HG02763 (cell line): ENCODE measurements around the gene GLRA3.
"Not testable (repeated sequence)": the region's sequence is repeated elsewhere in the genome, so short reads cannot be mapped to it uniquely, and the experiment has no call there.

ENCODE experiments used
- ATAC-seq: cut with Tn5 transposase; IDR thresholded peaks from one replicate; pipeline ENCODE4 v1.9.1; 2021; ENCODE audit warnings: mild to moderate bottlenecking, moderate library complexity; ENCODE audit not compliant: unreplicated experiment

The GLRA3 gene

DNA sequence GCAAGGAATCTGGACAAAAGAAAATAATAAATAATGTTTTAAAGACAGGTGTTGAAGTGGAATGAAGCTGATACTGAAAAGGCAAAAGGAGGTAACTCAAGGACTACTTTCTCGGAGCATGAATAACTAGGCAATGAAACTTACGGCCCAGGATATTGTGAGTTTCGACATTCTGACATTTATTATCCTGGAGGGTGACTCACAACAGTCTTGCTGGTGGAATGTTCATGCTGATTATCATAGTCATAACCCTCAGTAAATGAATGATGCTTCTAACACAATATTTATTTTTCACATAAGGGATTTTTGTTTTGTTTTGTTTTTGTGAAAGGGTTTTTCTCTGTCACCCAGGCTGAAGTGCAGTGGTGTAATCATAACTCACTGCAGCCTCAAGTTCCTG lies 159.8 kb downstream of the GLRA3 start:
- no peak for ATAC-seq

DNA sequence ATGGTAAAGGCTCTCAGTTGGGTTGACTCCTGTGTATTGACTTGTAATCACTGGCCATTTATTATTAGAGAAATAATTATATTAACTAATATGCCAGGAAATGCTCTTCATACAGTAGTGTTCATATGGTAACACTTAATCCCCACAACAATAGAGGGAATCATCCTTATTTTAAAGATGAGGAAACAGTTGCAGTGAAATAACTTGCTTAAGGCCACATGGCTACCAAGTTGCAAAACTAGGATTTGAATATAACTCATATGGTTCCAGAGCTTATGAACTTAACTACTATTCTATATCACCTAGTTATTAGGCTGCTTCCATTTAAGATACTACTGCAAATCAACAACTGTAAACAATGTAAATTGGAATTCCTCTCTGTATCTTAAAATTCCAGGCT lies 163.2 kb downstream of the GLRA3 start:
- ATAC-seq: no peak

DNA sequence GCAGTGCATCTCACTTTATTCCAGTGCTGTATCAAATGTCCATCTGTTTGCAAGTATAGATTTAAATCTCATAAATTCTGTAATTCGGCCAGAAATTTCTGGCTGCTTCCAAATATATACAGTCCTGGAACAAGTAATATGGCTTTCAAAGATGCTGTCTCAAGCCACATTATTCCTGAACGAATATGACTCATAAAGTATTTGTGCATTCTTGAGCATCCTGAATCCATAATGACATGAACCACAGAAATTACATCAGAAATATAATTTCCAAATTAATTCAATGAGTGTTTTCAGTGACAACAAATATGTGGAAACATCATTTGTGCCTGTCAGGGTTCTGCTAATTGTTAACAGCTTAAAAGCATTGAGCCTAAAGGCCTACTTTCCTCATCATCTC lies 165.8 kb downstream of the GLRA3 start:
- ATAC-seq: no peak

DNA sequence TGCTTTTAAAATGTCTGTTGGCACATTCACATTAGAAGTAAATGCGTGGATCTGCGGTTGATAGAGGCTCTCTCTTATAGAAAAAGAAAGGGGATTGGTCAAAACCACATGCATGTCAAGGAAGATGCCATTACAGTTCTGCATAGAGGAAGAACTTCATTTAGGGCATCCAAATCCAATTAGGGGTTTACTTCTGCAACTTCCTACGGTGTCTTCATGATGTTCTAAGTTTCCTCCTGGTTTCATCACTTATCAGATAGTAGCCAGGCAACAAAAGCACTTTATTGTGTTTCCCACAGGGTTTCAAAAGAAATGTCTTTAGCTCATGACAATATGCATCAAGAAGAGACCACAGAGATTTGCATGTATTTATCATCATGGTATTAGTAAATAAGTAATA lies 170.8 kb downstream of the GLRA3 start:
- no peak for ATAC-seq

DNA sequence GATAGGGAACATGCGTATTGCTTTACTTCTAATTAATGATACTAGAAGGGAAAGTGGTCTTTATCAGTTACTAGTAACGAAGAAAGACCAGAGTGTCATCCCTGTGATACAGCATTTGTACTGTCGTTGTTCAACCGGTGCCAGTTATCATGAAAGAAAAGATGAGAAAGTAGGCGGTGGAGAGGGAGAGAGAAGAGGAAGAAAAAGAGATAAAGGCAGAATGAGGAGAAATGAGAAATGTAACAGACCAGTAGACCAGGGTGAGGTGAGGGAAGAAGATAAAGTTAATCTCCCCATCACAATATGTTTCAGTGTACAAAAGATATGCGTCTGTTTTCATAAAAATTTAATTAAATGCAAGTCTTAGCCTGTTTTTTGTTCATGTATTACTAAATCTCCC lies 171.6 kb downstream of the GLRA3 start:
- ATAC-seq: no peak

DNA sequence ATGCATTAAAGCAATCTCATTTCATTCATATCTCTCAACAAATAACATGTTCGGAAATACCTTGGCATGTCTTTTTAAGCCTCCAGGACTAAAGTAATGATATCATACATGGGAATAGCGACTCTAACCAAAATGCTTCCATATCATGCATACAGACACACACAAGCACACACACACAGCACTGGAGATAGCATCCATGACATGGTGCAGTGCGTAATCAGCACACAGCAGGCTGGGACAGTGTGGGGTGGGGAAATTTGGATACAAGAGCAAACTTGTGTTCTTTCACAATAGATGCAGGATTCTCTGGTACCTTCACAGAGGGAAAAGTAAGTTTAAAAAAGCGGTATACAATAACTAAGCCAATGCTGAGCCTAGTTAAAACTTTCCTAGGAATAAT lies 174.4 kb downstream of the GLRA3 start:
- ATAC-seq: no peak

DNA sequence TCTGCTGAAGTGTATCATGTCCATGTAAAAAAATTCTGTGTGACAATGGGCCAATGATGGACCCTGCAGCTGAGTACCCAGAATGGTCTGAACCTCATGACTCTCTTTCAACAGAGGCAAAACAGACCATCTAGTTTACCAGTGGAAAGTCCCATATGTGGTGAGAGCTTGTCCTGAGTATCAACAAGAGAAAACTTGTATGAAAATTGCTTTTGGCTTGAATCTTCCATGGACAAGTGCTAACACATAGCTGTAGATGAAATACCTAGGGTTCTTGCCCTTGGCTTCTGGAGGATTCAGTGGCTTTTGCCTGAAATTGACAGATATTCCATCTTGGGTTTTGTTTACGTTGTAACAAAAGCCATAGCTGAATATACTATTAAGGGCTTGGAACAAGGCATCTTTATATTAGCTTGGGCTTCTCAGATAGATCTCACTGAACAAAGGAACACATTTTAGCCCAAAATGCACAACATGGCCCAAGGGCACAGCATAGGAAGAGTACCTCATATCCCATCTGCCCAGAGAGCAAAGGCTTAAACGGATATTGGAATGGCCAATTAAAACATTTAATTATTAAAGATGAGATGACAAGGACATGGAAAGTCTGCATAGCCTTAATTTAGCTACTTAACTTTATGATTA lies 178.2 kb downstream of the GLRA3 start:
- no peak for ATAC-seq

DNA sequence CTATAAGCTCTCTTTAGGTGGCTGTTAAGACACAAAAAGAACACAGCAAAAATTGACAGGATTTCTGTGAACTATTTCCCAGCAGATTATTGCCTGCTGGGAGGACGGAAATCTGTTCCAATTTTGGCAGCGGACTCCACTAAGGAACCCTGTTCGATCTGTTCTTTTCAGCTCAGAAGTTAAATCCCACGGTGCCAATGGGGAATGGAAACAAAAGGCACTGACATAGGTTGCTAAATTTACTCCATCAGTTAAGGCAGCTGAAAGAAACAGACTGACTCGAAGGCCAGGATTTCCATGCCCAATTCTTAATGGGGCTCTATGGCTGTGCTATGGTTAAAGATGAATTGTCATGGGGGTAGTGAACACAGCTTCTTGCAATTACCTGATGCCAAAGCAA lies 180.2 kb downstream of the GLRA3 start:
- ATAC-seq: no peak

DNA sequence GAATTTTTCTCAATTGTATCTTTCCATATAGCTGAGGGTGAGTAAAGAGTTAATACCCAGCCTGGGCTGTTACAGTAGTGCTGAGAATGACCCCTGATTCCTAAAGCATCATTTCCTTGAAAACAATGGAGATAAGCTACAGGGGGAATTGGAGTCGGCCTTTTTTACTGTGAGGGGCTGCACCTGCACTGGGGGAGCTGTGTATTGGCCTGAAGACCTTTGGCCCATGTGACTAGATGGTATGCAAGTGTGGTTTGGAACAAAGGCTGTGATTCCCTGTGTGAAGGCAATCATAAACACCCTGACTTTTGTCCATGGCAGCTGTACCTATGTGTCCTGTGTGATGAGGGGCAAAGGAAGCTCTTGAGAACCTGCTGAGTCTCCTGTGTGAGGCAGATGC lies 182.7 kb downstream of the GLRA3 start:
- ATAC-seq: no peak

DNA sequence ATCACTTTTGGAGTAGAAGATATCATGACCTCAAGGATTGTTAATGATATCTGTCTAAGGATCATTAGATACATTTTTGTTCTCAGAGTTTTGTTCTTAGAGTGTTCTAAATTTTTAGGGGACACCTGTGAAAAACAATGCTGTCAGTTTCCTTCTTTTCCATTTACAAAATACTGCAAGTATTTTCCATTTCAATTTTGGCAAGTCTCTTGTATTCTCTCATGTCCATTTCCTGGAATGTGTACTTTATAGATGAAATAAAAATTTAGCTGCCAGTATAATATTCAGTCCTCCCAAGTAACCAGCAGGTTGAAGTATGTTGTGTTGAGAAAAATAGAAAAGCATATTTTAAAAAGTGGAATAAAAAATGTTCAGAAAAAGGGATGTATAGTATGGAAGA lies 188.9 kb downstream of the GLRA3 start:
- no peak for ATAC-seq

DNA sequence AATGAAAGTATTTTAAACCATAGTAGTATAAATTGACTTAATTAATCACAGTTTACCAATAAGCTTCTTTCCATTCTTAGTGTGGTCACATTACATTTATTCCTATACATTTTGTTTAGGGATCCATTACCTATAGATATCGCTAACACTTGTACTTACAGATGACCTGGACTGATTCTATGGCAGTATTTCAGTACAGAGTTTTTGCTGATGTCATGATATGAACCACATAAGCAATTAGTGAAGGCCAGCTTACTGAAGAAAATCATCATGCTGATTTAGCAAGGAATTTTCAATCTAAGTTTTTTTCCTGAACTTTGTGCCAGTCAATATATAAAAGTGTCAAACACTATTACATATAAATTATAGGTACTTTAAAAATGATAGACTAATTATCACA lies 193.3 kb downstream of the GLRA3 start:
- no peak for ATAC-seq

DNA sequence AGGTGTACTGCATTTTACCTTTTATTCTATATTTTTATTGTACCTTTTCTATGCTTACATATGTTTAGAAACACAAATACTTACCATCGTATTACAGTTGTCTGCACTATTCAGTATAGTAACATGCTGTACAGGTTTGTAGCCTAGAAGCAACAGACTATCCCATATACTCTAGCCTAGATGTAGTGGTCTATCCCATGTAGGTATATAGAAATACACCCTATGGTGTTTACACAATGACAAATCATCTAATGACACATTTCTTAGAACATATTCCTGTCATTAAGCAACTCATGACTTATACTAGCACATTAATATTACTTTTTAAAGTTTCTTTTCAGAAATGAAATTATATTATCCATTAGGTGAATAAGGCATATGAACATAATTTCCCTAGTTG lies 195.6 kb downstream of the GLRA3 start:
- ATAC-seq: no peak

DNA sequence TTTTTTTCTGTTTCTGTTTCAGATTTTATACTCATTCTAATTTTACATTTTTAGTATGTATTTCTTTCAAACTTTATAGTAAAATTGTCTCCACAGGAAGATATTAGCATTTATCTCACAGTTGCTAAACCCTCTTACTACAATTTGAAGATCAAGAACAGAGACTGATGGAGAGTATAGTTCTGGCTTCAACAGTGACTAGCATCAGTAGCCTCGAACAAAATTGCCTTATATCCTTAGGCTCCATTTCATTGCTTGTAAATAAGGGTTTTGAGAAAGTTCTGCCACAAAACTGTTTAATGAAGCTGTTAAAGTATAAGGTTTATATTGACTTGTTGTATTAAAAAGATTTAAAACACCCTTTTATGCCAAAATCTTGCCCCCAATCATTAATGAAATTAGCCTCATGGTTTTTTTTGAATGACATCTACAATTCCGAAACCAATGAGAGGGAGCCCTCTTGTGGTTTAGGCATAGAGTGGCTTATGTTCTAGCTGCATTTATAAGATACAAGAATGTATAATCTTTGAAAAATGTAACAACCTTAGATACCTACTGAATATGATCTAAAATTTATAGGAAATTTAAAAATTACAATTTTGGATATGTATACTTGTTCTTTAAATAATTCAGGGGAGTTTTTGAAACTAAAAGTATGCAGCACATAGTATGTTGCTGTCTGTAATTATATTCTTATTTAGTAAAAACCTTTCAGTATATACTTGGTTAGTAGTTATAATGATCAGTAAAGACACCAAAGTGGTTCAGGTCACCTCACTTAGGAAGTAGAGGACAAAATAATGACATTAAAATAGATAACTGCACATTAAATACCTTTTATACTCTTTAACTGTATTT lies 196.9 kb downstream of the GLRA3 start:
- ATAC-seq: peak; percentile 67

DNA sequence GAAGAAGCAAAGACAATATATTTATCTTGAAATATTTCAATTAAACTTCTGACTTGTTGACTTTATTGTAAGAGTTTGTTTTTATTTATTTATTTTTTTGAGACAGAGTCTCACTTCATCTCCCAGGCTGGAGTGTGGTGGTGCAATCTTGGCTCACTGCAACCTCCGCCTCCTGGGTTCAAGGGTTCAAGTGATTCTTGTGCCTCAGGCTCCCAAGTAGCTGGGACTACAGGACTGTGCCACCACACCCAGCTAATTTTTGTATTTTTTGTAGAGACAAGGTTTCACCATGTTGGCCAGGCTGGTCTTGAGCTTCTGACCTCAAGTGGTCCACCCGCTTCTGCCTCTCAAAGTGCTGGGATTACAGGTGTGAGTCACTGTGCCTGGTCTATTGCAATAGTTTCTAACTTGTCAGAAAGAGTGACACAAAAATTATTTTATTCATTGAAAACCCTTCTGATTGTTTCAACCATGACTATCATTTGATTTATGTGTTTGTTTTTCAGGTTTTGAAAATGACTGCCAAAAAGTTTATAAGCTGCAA lies 199.1 kb downstream of the GLRA3 start:
- not testable (repeated sequence) for ATAC-seq

DNA sequence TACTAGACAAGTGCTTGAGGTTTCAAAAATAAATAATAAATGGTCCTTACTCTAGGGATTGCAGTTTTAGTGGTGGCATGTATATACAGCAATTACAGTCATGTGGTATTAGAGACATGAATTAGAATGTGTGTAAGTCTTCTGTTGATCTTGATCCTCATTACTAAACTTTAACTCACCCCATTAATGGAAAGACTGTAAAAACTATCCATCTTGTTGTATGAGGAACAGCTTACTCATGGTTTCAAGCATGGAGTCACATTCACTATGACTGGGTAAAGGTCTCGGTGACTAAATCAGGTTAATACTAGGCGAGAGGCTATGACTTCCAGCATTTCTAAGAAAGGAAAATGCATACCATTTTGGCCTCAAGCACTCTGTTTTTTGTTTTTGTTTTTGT lies 199.8 kb downstream of the GLRA3 start:
- no peak for ATAC-seq

DNA sequence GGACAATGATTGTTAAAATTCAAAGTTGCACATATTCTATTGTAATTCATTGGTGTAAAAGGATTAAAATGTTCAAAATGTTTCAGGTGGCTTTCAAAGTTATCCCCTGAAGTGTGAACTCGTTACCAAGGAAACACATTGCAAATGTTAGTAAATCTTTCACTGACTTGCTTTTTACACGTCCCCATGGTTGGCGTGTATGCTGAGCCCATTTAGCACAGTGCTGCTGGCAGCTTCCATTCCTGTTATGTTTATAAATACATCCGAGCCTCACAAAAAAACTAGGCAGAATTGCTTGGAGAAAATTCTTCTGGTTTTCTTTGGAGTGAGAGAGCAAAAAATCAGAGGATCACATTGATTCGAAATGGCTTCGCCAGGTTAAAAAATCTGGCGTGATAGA lies 200.9 kb downstream of the GLRA3 start:
- no peak for ATAC-seq

DNA sequence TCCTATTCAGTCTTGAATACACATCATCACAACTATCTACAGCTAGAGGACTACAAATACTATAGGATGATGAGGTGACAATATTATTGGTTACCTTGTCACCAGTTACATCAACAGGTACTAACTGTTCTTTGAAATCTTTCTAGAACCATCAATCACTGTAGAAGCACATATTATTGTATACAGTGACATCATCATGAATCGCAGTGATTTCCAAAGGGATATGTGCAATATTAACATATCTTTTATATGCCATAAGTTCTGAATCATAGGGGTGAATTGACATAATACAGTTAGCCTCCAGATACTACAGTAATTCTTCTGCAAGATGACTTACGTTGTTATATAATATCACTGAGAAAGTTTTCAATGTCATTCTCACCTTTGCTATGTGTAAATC lies 201.6 kb downstream of the GLRA3 start:
- ATAC-seq: no peak

DNA sequence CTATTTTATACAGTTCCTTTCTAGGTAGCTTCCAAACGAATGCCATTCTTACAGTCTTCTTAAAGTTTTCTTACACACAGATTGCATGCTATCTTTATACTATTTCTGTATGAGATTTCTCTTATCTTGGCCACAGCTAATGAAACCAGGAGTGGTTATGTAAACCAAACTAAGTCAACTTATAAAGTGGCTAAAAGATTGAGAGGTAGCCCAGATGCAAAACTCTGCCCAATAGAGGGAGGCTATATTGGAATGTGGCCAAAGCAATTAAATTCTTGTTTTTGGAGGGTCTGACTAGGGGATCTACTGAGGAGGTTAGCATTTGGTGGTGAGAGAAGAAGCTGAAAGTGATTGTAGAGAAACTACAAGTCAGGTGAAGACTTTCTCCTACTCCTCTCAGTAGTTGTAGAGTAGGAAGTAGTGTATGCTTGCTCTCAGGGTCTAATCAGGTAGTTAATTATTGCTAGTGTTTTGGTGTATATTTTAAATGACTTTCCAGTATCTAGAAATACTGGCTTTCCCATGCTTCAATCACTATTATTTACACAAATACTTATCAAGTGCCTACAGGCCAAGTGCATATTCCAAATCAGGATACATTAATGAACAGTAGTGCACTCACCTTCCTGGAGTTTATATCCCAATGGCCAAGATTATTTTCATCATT lies 202.6 kb downstream of the GLRA3 start:
- ATAC-seq: no peak

DNA sequence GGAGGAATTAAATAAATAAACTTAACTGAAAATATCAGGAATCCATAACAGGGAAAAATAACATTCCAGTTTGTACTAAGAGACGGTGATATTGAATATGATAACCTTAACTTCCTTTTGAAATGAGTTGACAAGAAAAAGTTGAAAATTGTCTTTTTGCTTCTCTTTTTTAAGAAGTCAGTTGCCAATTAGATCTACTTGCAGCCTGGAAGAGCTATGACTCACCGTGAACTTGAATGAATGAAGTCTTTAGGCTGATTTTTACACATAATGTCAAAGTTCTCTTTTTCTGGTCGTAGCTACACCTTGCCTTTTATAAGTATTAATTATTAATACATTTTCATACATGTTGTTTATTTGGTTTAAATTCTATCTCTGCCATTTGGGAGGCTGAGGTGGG lies 212.4 kb downstream of the GLRA3 start:
- no peak for ATAC-seq

DNA sequence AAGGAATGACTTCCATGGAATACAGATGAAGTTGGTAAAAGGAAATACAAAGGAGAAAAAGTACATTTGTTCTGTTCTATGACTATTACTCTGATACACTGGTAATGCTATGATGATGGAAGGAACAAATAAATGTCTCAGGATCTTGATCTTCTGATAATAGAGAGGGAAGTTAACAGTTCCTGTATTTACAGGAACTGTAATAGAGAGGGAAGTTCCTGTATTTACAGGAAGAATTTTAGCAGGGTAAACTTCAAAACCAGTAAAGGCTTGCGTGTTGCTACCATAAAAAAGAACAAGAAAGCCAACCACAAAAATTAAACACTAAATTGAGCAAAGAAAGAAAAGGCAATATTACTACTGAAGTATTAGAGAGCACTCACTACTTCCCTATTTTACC lies 215.1 kb downstream of the GLRA3 start:
- no peak for ATAC-seq

DNA sequence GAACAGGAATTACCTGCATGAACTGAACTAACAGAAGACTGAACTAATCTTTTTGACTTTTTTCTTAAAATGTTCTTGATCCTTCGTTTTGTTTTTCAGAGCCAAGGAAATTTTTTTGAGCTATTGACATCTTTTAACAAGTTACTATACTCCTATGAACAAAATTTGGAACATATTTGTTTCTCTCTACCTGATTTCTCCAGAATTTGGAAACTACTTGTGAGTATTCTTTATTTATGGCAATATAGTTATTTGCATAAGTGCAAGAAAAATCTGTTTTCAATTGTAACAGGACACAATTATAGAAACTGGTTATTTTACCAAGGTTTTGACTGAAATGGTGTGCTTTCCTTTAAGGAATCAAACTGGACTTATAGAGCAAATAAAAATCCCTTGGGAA lies 217.3 kb downstream of the GLRA3 start:
- ATAC-seq: no peak

DNA sequence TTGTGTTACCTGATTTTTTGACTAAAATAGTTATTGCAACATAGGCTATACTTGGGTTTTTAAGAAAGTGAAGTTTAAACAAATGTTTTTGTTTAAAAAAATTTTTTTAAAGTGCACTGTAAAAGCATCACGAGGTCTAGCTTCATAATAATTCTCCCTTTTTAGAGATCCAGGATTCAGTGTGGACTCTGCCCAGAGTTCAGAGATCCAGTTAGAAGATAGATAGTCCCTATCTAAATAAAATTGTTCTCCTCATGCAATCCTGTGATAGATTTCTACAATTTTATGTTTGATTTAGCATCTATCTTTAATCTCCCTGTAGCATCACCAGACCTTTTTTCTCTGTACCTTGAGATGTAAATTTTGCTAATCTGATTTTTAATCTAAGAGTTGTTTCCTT lies 221.3 kb downstream of the GLRA3 start:
- no peak for ATAC-seq
